Measurements from ENCODE around the gene VAPB. TPM values are rescaled to one million over a fixed set of nuclear protein-coding genes. Genes with fewer than 3 reads are reported as not detected.

The VAPB gene
- total RNA-seq, 2 donors from 2014 or later = 57.4 to 63.5 TPM

- intact Hi-C loops (cut with DNase I) = loop anchor here (5.0 kb wide), 2 partner anchors 55 to 210 kb away; no protein-coding TSS in a partner anchor
These were observed 57.9 kb downstream of the VAPB start for GRCh38 chr20:58446960-58447265.

GRCh38 chr20:58447511-58448391 lies 58.7 kb downstream of the VAPB start:
- H3K36me3 ChIP-seq = no peaks in the 10 kb centered on the region
- peak; percentile 53 for TF ChIP-seq CTCF (IDR thresholded peaks at IDR 0.05)
- intact Hi-C loops (cut with DNase I) = loop anchor here (5.0 kb wide), 2 partner anchors 55 to 210 kb away; no protein-coding TSS in a partner anchor
- H3K4me3 ChIP-seq = no peak overlapping the region
- H3K9me3 ChIP-seq = no peaks in the 10 kb centered on the region
- no peak overlapping the region for H3K27ac ChIP-seq
- no peaks in the 10 kb centered on the region for H3K27me3 ChIP-seq
- H3K9ac ChIP-seq (ENCODE audit: low read depth in 2 of 2, low read length in 2 of 2) = no peak overlapping the region
- H3K4me1 ChIP-seq = no peaks in the 10 kb centered on the region
- peak; percentile 53 for DNase-seq

More at GRCh38 chr20:58446960-58447265, 57.9 kb downstream of the VAPB start:
- Histone ChIP-seq H3K27ac (no peak overlapping the region), H3K9me3 (no peaks in the 10 kb centered on the region), H3K4me1 (no peaks in the 10 kb centered on the region), H3K27me3 (no peaks in the 10 kb centered on the region), H3K4me3 (no peak overlapping the region), H3K36me3 (no peaks in the 10 kb centered on the region), H3K9ac (ENCODE audit: low read depth in 2 of 2, low read length in 2 of 2) (no peak overlapping the region)
- no peak for DNase-seq
- no peak for TF ChIP-seq CTCF (IDR thresholded peaks at IDR 0.05)

GRCh38 chr20:58448958-58449357 lies 59.9 kb downstream of the VAPB start:
- no peak for TF ChIP-seq CTCF (IDR thresholded peaks at IDR 0.05)
- Histone ChIP-seq H3K27me3 (no peaks in the 10 kb centered on the region), H3K27ac (no peak overlapping the region), H3K4me3 (no peak overlapping the region), H3K9me3 (no peaks in the 10 kb centered on the region), H3K9ac (ENCODE audit: low read depth in 2 of 2, low read length in 2 of 2) (no peak overlapping the region), H3K4me1 (no peaks in the 10 kb centered on the region), H3K36me3 (no peaks in the 10 kb centered on the region)
- no peak for DNase-seq
- intact Hi-C loops (cut with DNase I) = loop anchor here (5.0 kb wide), 2 partner anchors 57 to 212 kb away; no protein-coding TSS in a partner anchor

GRCh38 chr20:58449681-58450221 lies 60.7 kb downstream of the VAPB start:
- no peak overlapping the region for H3K4me3 ChIP-seq
- DNase-seq = no peak
- no peaks in the 10 kb centered on the region for H3K27me3 ChIP-seq
- no peaks in the 10 kb centered on the region for H3K9me3 ChIP-seq
- H3K36me3 ChIP-seq = no peaks in the 10 kb centered on the region
- intact Hi-C loops (cut with DNase I) = loop anchor here (5.0 kb wide), 2 partner anchors 57 to 212 kb away; no protein-coding TSS in a partner anchor
- no peaks in the 10 kb centered on the region for H3K4me1 ChIP-seq
- no peak for TF ChIP-seq CTCF (IDR thresholded peaks at IDR 0.05)
- H3K27ac ChIP-seq = no peak overlapping the region
- H3K9ac ChIP-seq (ENCODE audit: low read depth in 2 of 2, low read length in 2 of 2) = no peak overlapping the region

GRCh38 chr20:58450254-58450653 lies 61.2 kb downstream of the VAPB start:
- H3K36me3 ChIP-seq = no peaks in the 10 kb centered on the region
- TF ChIP-seq CTCF (IDR thresholded peaks at IDR 0.05) = no peak
- no peaks in the 10 kb centered on the region for H3K4me1 ChIP-seq
- no peaks in the 10 kb centered on the region for H3K9me3 ChIP-seq
- intact Hi-C loops (cut with DNase I) = no loop called here
- no peak overlapping the region for H3K27ac ChIP-seq
- H3K27me3 ChIP-seq = no peaks in the 10 kb centered on the region
- no peak overlapping the region for H3K4me3 ChIP-seq
- no peak for DNase-seq
- no peak overlapping the region for H3K9ac ChIP-seq (ENCODE audit: low read depth in 2 of 2, low read length in 2 of 2)
